HEK293 (cell line): ENCODE measurements around the gene NADK.

Source experiments
- GFI1B ChIP-seq: fragments of 450-650 bp; formaldehyde crosslinking; IDR thresholded peaks from 2 replicates; pipeline ENCODE4 v1.5.1; 2016; ENCODE audit warnings: missing biosample characterization, missing genetic modification characterization
- IKZF3 ChIP-seq: fragments of 450-650 bp; IDR thresholded peaks from 2 replicates; pipeline ENCODE4 v1.5.0; 2018; ENCODE audit warnings: missing biosample characterization, mild to moderate bottlenecking, missing genetic modification characterization, moderate library complexity
- INSM2 ChIP-seq: fragments of 450-650 bp; formaldehyde crosslinking; IDR thresholded peaks from 2 replicates; pipeline ENCODE4 v1.5.1; 2016; ENCODE audit warnings: missing biosample characterization, missing genetic modification characterization
- KLF1 ChIP-seq: fragments of 450-650 bp; formaldehyde crosslinking; IDR thresholded peaks from 2 replicates; pipeline ENCODE4 v1.5.1; 2016; ENCODE audit warnings: missing biosample characterization, missing genetic modification characterization
- KLF17 ChIP-seq: fragments of 450-650 bp; formaldehyde crosslinking; IDR thresholded peaks from 2 replicates; pipeline ENCODE4 v1.5.1; 2016; ENCODE audit warnings: missing biosample characterization, missing genetic modification characterization
- KLF8 ChIP-seq: fragments of 450-650 bp; formaldehyde crosslinking; IDR thresholded peaks from 2 replicates; pipeline ENCODE4 v1.5.1; 2016; ENCODE audit warnings: missing biosample characterization, missing genetic modification characterization
- MZF1 ChIP-seq: fragments of 450-650 bp; formaldehyde crosslinking; IDR thresholded peaks from 2 replicates; pipeline ENCODE4 v1.5.1; 2017; ENCODE audit warnings: missing biosample characterization, missing genetic modification characterization, borderline replicate concordance
- SCRT2 ChIP-seq: fragments of 450-650 bp; formaldehyde crosslinking; IDR thresholded peaks from 2 replicates; pipeline ENCODE4 v1.5.1; 2016; ENCODE audit warnings: missing biosample characterization, missing genetic modification characterization
- ZBTB11 ChIP-seq: fragments of 450-650 bp; formaldehyde crosslinking; conservative IDR thresholded peaks from 2 replicates; pipeline ENCODE4 v1.5.1; 2016; ENCODE audit warnings: low read depth, missing biosample characterization, missing genetic modification characterization
- ZBTB20 ChIP-seq: fragments of 450-650 bp; formaldehyde crosslinking; IDR thresholded peaks from 2 replicates; pipeline ENCODE4 v1.5.1; 2016; ENCODE audit warnings: missing biosample characterization, missing genetic modification characterization
- ZBTB44 ChIP-seq: fragments of 450-650 bp; IDR thresholded peaks from 2 replicates; pipeline ENCODE4 v1.5.1; 2018; ENCODE audit warnings: missing biosample characterization, mild to moderate bottlenecking, missing genetic modification characterization
- ZBTB6 ChIP-seq: fragments of 450-650 bp; formaldehyde crosslinking; IDR thresholded peaks from 2 replicates; pipeline ENCODE4 v1.5.1; 2017; ENCODE audit warnings: missing biosample characterization, missing genetic modification characterization
- ZNF10 ChIP-seq: fragments of 450-650 bp; formaldehyde crosslinking; IDR thresholded peaks from 2 replicates; pipeline ENCODE4 v1.5.1; 2017; ENCODE audit warnings: missing biosample characterization, missing genetic modification characterization
- ZNF112 ChIP-seq: fragments of 450-650 bp; formaldehyde crosslinking; IDR thresholded peaks from 2 replicates; pipeline ENCODE4 v1.5.0; 2017; ENCODE audit warnings: missing biosample characterization, missing genetic modification characterization
- ZNF133 ChIP-seq: fragments of 450-650 bp; formaldehyde crosslinking; IDR thresholded peaks from 2 replicates; pipeline ENCODE4 v1.5.1; 2016; ENCODE audit warnings: missing biosample characterization, missing genetic modification characterization
- ZNF138 ChIP-seq: fragments of 450-650 bp; formaldehyde crosslinking; IDR thresholded peaks from 2 replicates; pipeline ENCODE4 v1.5.1; 2016; ENCODE audit warnings: missing biosample characterization, missing genetic modification characterization, borderline replicate concordance
- ZNF174 ChIP-seq: fragments of 450-650 bp; formaldehyde crosslinking; IDR thresholded peaks from 2 replicates; pipeline ENCODE4 v1.5.0; 2017; ENCODE audit warnings: missing biosample characterization, mild to moderate bottlenecking, missing genetic modification characterization
- ZNF239 ChIP-seq: fragments of 450-650 bp; formaldehyde crosslinking; IDR thresholded peaks from 2 replicates; pipeline ENCODE4 v1.5.1; 2016; ENCODE audit warnings: missing biosample characterization, missing genetic modification characterization
- ZNF248 ChIP-seq: fragments of 450-650 bp; formaldehyde crosslinking; IDR thresholded peaks from 2 replicates; pipeline ENCODE4 v1.5.1; 2017; ENCODE audit warnings: missing biosample characterization, missing genetic modification characterization
- ZNF311 ChIP-seq: fragments of 450-650 bp; formaldehyde crosslinking; IDR thresholded peaks from 2 replicates; pipeline ENCODE4 v1.5.1; 2017; ENCODE audit warnings: missing biosample characterization, missing genetic modification characterization, borderline replicate concordance
- ZNF350 ChIP-seq: fragments of 450-650 bp; formaldehyde crosslinking; IDR thresholded peaks from 2 replicates; pipeline ENCODE4 v1.5.0; 2017; ENCODE audit warnings: missing biosample characterization, mild to moderate bottlenecking, missing genetic modification characterization
- ZNF394 ChIP-seq: fragments of 450-650 bp; formaldehyde crosslinking; IDR thresholded peaks from 2 replicates; pipeline ENCODE4 v1.5.1; 2016; ENCODE audit warnings: missing biosample characterization, missing genetic modification characterization, mild to moderate bottlenecking, moderate library complexity, borderline replicate concordance
- ZNF473 ChIP-seq: fragments of 450-650 bp; formaldehyde crosslinking; IDR thresholded peaks from 2 replicates; pipeline ENCODE4 v1.5.1; 2017; ENCODE audit warnings: missing biosample characterization, missing genetic modification characterization
- ZNF48 ChIP-seq: fragments of 450-650 bp; formaldehyde crosslinking; IDR thresholded peaks from 2 replicates; pipeline ENCODE4 v1.5.1; 2016; ENCODE audit warnings: missing biosample characterization, missing genetic modification characterization
- ZNF521 ChIP-seq: fragments of 450-650 bp; formaldehyde crosslinking; IDR thresholded peaks from 2 replicates; pipeline ENCODE4 v1.5.1; 2017; ENCODE audit warnings: missing biosample characterization, mild to moderate bottlenecking, missing genetic modification characterization
- ZNF558 ChIP-seq: fragments of 450-650 bp; formaldehyde crosslinking; IDR thresholded peaks from 2 replicates; pipeline ENCODE4 v1.5.1; 2016; ENCODE audit warnings: missing biosample characterization, missing genetic modification characterization
- ZNF600 ChIP-seq: fragments of 450-650 bp; formaldehyde crosslinking; IDR thresholded peaks from 2 replicates; pipeline ENCODE4 v1.5.1; 2016; ENCODE audit warnings: missing biosample characterization, missing genetic modification characterization
- ZNF610 ChIP-seq: fragments of 450-650 bp; formaldehyde crosslinking; IDR thresholded peaks from 2 replicates; pipeline ENCODE4 v1.5.1; 2016; ENCODE audit warnings: missing biosample characterization, missing genetic modification characterization, borderline replicate concordance
- ZNF639 ChIP-seq: fragments of 450-650 bp; formaldehyde crosslinking; IDR thresholded peaks from 2 replicates; pipeline ENCODE4 v1.5.1; 2016; ENCODE audit warnings: missing biosample characterization, missing genetic modification characterization
- ZNF830 ChIP-seq: fragments of 450-650 bp; IDR thresholded peaks from 2 replicates; pipeline ENCODE4 v1.5.0; 2018; ENCODE audit warnings: missing biosample characterization, missing genetic modification characterization, low read depth, mild to moderate bottlenecking, moderate library complexity

NADK gene

GRCh38 chr1:1782399-1783221 is 4.3 kb upstream of the NADK start (continued):
- TF ChIP-seq ZNF639 = no peak
- TF ChIP-seq KLF17 = 0 out of 2 replicates have a peak, but pooled peaks have one; percentile 35
- TF ChIP-seq ZNF473 = no peak
- TF ChIP-seq KLF1 (tag by site-specific recombination) = peak; percentile 57
- no peak for TF ChIP-seq ZNF558 (tag by site-specific recombination)
- TF ChIP-seq ZBTB11 (tag by site-specific recombination) = no peak
- TF ChIP-seq ZNF350 = no peak
- no peak for TF ChIP-seq ZNF10
- no peak for TF ChIP-seq ZNF138 (tag by site-specific recombination)
- TF ChIP-seq MZF1 (tag by site-specific recombination) = no peak
- TF ChIP-seq ZNF394 (tag by site-specific recombination) = no peak
- no peak for TF ChIP-seq ZNF174
- no peak for TF ChIP-seq ZNF600
- TF ChIP-seq INSM2 (tag by site-specific recombination) = no peak
- TF ChIP-seq ZNF311 (tag by site-specific recombination) = no peak
- no peak for TF ChIP-seq ZBTB44 (tag by site-specific recombination)
- no peak for TF ChIP-seq GFI1B
- 0 out of 2 replicates have a peak, but pooled peaks have one; percentile 16 for TF ChIP-seq KLF8
- TF ChIP-seq ZBTB6 (tag by site-specific recombination) = no peak
- TF ChIP-seq ZNF521 (tag by site-specific recombination) = no peak
- TF ChIP-seq ZNF48 (tag by site-specific recombination) = no peak
- TF ChIP-seq ZNF830 (tag by site-specific recombination) = no peak
- TF ChIP-seq ZNF610 = no peak
- no peak for TF ChIP-seq ZNF112
- TF ChIP-seq SCRT2 (tag by site-specific recombination) = peak; percentile 89
- TF ChIP-seq ZNF248 (tag by site-specific recombination) = no peak
- no peak for TF ChIP-seq ZNF239
- TF ChIP-seq ZBTB20 = no peak
- no peak for TF ChIP-seq IKZF3 (tag by site-specific recombination)
- no peak for TF ChIP-seq ZNF133 (tag by site-specific recombination)
